GM11168 (cell line): Measurements from ENCODE around the gene TMEM183A.

Experiments
- in situ Hi-C: fragments of 300-500 bp; cut with MboI; formaldehyde crosslinking; loops from one replicate; pipeline ENCODE4 v1.12.0; 2022; ENCODE audit warnings: low sequenced_read_pairs; ENCODE audit not compliant: unreplicated experiment

TMEM183A gene

GRCh38 chr1:203006948-203007871, at the start of gene TMEM183A:
Gene TMEM183A (plus strand): TSS chr1:203007374. CDS start chr1:203007466, 92 bp downstream.
- in situ Hi-C loops, result no loop called here

GRCh38 chr1:202957733-202958543, 49.2 kb upstream of the TMEM183A start, which contains the start of gene ADIPOR1:
Gene ADIPOR1 (minus strand): TSS chr1:202958312. CDS start chr1:202951070, 7,242 bp downstream.
- in situ Hi-C loops, result no loop called here

- in situ Hi-C loops, result no loop called here
Measured at GRCh38 chr1:202958544-202959275, 48.5 kb upstream of the TMEM183A start.

GRCh38 chr1:202959276-202959620, 47.9 kb upstream of the TMEM183A start:
- in situ Hi-C loops, result no loop called here

GRCh38 chr1:202961220-202961880, 45.8 kb upstream of the TMEM183A start:
- in situ Hi-C loops, result no loop called here

GRCh38 chr1:202964791-202965410, 42.3 kb upstream of the TMEM183A start:
- in situ Hi-C loops, result no loop called here

GRCh38 chr1:202965422-202965821, 41.8 kb upstream of the TMEM183A start:
- in situ Hi-C loops, result no loop called here

- in situ Hi-C loops, result no loop called here
Measured at GRCh38 chr1:202966006-202966898, 40.9 kb upstream of the TMEM183A start.

- in situ Hi-C loops, result no loop called here
Measured at GRCh38 chr1:202967684-202968281, 39.4 kb upstream of the TMEM183A start.

- in situ Hi-C loops, result no loop called here
Measured at GRCh38 chr1:202968351-202968750, 38.8 kb upstream of the TMEM183A start.

GRCh38 chr1:202968895-202969295, 38.3 kb upstream of the TMEM183A start:
- in situ Hi-C loops, result no loop called here

GRCh38 chr1:202972046-202972445, 35.1 kb upstream of the TMEM183A start:
- in situ Hi-C loops, result no loop called here

GRCh38 chr1:202974856-202975255, 32.3 kb upstream of the TMEM183A start:
- in situ Hi-C loops, result no loop called here

- in situ Hi-C loops, result no loop called here
Measured at GRCh38 chr1:202976633-202977032, 30.5 kb upstream of the TMEM183A start.

GRCh38 chr1:202979459-202979858, 27.7 kb upstream of the TMEM183A start:
- in situ Hi-C loops, result no loop called here

- in situ Hi-C loops, result no loop called here
Measured at GRCh38 chr1:202981939-202982338, 25.2 kb upstream of the TMEM183A start.

GRCh38 chr1:202982715-202983430, 24.3 kb upstream of the TMEM183A start:
- in situ Hi-C loops, result no loop called here
